Neural crest cell (in vitro differentiated cells): ENCODE data around the gene C17orf50. TPM values are rescaled to one million over a fixed set of nuclear protein-coding genes. Genes with fewer than 3 reads are reported as not detected.

ENCODE experiments used
- DNase-seq: peaks from one replicate; pipeline ENCODE4 v3.0.0; 2021; ENCODE audit warnings: low read depth, mixed read lengths, low spot score
- H3K27ac Mint-ChIP-seq: one replicate; pipeline ENCODE4 v1.8.0; 2021; ENCODE audit warnings: mild to moderate bottlenecking, mixed read lengths; ENCODE audit not compliant: unreplicated experiment
- H3K27me3 Mint-ChIP-seq: 2 replicates; pipeline ENCODE4 v1.8.0; 2021; ENCODE audit warnings: low read depth, mild to moderate bottlenecking, mixed read lengths
- H3K36me3 Mint-ChIP-seq: 2 replicates; pipeline ENCODE4 v1.8.0; 2021; ENCODE audit warnings: low read depth, mild to moderate bottlenecking, mixed read lengths
- H3K4me1 Mint-ChIP-seq: 2 replicates; pipeline ENCODE4 v1.8.0; 2021; ENCODE audit warnings: mixed read lengths
- H3K4me3 Mint-ChIP-seq: one replicate; pipeline ENCODE4 v1.8.0; 2021; ENCODE audit warnings: mild to moderate bottlenecking, mixed read lengths
- H3K9me3 Mint-ChIP-seq: 2 replicates; pipeline ENCODE4 v1.8.0; 2021; ENCODE audit warnings: mixed read lengths
- CTCF ChIP-seq: fragments of 200-600 bp; sonication (generic); conservative IDR thresholded peaks from 2 replicates; pipeline ENCODE4 v1.5.0; 2021; ENCODE audit warnings: antibody characterized with exemption, mild to moderate bottlenecking
- total RNA-seq: library from RNA; stranded (reverse); gene quantifications from 2 replicates; pipeline ENCODE4 v1.2.1, GENCODE V29; 2021

C17orf50 gene
- total RNA-seq, 1 donor from 2014 or later: 0.23 TPM

- Mint-ChIP-seq H3K4me3 (peak overlapping the region; percentile 89), H3K4me1 (peaks cover 30% of the 10 kb centered on the region), H3K36me3 (no peaks in the 10 kb centered on the region), H3K27ac (peak overlapping the region; percentile 98), H3K9me3 (no peaks in the 10 kb centered on the region), H3K27me3 (no peaks in the 10 kb centered on the region)
- TF ChIP-seq CTCF: no peak
- DNase-seq: no peak
These were observed 5.2 kb downstream of the C17orf50 start for GRCh38 chr17:35765756-35766488.

- Mint-ChIP-seq H3K4me3 (no peak overlapping the region), H3K9me3 (no peaks in the 10 kb centered on the region), H3K36me3 (no peaks in the 10 kb centered on the region), H3K4me1 (peaks cover 30% of the 10 kb centered on the region), H3K27me3 (no peaks in the 10 kb centered on the region), H3K27ac (no peak overlapping the region)
- DNase-seq: no peak
- no peak for TF ChIP-seq CTCF
These were observed 5.8 kb downstream of the C17orf50 start for GRCh38 chr17:35766489-35766877.

GRCh38 chr17:35766903-35767510 is 6.3 kb downstream of the C17orf50 start:
- peaks cover 30% of the 10 kb centered on the region for H3K4me1 Mint-ChIP-seq
- no peaks in the 10 kb centered on the region for H3K36me3 Mint-ChIP-seq
- no peaks in the 10 kb centered on the region for H3K27me3 Mint-ChIP-seq
- peak; percentile 60 for TF ChIP-seq CTCF
- DNase-seq: no peak
- H3K9me3 Mint-ChIP-seq: no peaks in the 10 kb centered on the region
- H3K27ac Mint-ChIP-seq: no peak overlapping the region
- no peak overlapping the region for H3K4me3 Mint-ChIP-seq

- no peak for DNase-seq
- no peak for TF ChIP-seq CTCF
- H3K4me1 Mint-ChIP-seq: peaks cover 43% of the 10 kb centered on the region
- H3K36me3 Mint-ChIP-seq: no peaks in the 10 kb centered on the region
- no peaks in the 10 kb centered on the region for H3K27me3 Mint-ChIP-seq
- H3K4me3 Mint-ChIP-seq: no peak overlapping the region
- H3K27ac Mint-ChIP-seq: no peak overlapping the region
- H3K9me3 Mint-ChIP-seq: no peaks in the 10 kb centered on the region
These were observed 8.1 kb downstream of the C17orf50 start for GRCh38 chr17:35768797-35769196.

- DNase-seq: no peak
- peak; percentile 39 for TF ChIP-seq CTCF
- no peaks in the 10 kb centered on the region for H3K36me3 Mint-ChIP-seq
- H3K27me3 Mint-ChIP-seq: no peaks in the 10 kb centered on the region
- no peak overlapping the region for H3K4me3 Mint-ChIP-seq
- no peak overlapping the region for H3K27ac Mint-ChIP-seq
- H3K4me1 Mint-ChIP-seq: peaks cover 49% of the 10 kb centered on the region
- no peaks in the 10 kb centered on the region for H3K9me3 Mint-ChIP-seq
These were observed 9.3 kb downstream of the C17orf50 start for GRCh38 chr17:35769895-35770486.
